Spleen (tissue), 7 donors: ENCODE results near the gene TIAM1.

Experiments used
- POLR2A ChIP-seq, 3 donors: fragments of 450-650 bp; IDR thresholded peaks; one replicate each; pipeline ENCODE4 v1.5.1; 2017; ENCODE audit warnings: antibody characterized with exemption in 3 of 3, mild to moderate bottlenecking in 1 of 3
- POLR2AphosphoS5 ChIP-seq, 3 donors: sonication (generic); formaldehyde crosslinking; IDR thresholded peaks; one replicate each; pipeline ENCODE4 v1.5.1; 2017; ENCODE audit warnings: antibody characterized with exemption in 3 of 3
- TF ChIP-seq, protein P1 (sequence below), 11 experiments: fragments of 200-600 bp in 7 of 11; fragments of 450-650 bp in 4 of 11; sonication (generic) in 4 of 11; IDR thresholded peaks in 8 of 11; conservative IDR thresholded peaks in 3 of 11; 1 replicate in 7 of 11; 2 replicates in 4 of 11; pipeline versions ENCODE4 v1.4.0 to v1.8.0; 2016 to 2021; ENCODE audit warnings: antibody characterized with exemption in 11 of 11, inconsistent platforms in 4 of 11, mild to moderate bottlenecking in 1 of 11
- donor health status: DM: no; HTN: no; CAD: no; lungs with moderate emphysema.
- donor health status: DM: no; HTN: no; CAD: no.
- donor health status: DM: no; HTN: no; CAD: no.

- no peak for TF ChIP-seq POLR2AphosphoS5 (IDR thresholded peaks at IDR 0.05)
- TF ChIP-seq, protein P1, sequence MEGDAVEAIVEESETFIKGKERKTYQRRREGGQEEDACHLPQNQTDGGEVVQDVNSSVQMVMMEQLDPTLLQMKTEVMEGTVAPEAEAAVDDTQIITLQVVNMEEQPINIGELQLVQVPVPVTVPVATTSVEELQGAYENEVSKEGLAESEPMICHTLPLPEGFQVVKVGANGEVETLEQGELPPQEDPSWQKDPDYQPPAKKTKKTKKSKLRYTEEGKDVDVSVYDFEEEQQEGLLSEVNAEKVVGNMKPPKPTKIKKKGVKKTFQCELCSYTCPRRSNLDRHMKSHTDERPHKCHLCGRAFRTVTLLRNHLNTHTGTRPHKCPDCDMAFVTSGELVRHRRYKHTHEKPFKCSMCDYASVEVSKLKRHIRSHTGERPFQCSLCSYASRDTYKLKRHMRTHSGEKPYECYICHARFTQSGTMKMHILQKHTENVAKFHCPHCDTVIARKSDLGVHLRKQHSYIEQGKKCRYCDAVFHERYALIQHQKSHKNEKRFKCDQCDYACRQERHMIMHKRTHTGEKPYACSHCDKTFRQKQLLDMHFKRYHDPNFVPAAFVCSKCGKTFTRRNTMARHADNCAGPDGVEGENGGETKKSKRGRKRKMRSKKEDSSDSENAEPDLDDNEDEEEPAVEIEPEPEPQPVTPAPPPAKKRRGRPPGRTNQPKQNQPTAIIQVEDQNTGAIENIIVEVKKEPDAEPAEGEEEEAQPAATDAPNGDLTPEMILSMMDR (IDR thresholded peaks at IDR 0.05 in 8 of 11, conservative IDR thresholded peaks at IDR 0.05 in 3 of 11) = no peak
- no peak for TF ChIP-seq POLR2A (IDR thresholded peaks at IDR 0.05)
These were observed 244.9 kb downstream of the TIAM1 start for GRCh38 chr21:31099122-31099521.
